Measurements from ENCODE around the gene ING5. TPM values are rescaled to one million over a fixed set of nuclear protein-coding genes. Genes with fewer than 3 reads are reported as not detected.

Gene ING5
- 36.0 TPM for total RNA-seq

GRCh38 chr2:241701399-241702154 is at the start of gene ING5:
TSS of gene ING5 (plus strand) at chr2:241702039. CDS start at chr2:241702066, 27 bp downstream.

GRCh38 chr2:241686650-241687425 is 15.0 kb upstream of the ING5 start, which contains the start of gene DTYMK:
TSS of gene DTYMK (minus strand) at chr2:241686815. CDS start at chr2:241686783, 32 bp downstream.

GRCh38 chr2:241734467-241735208 is 32.8 kb downstream of the ING5 start, which contains the start of gene D2HGDH:
TSS of gene D2HGDH (plus strand) at chr2:241734630. CDS start at chr2:241735225, 595 bp downstream.

GRCh38 chr2:241776336-241777169 is 74.7 kb downstream of the ING5 start, which contains the start of gene GAL3ST2:
TSS of gene GAL3ST2 (plus strand) at chr2:241776822. CDS start at chr2:241776956, 134 bp downstream.

Other genes with a start within 250 kb of the ING5 start
- 204 TPM for gene STK25, start 193.5 kb upstream of the ING5 start, total RNA-seq
- 35.1 TPM for gene BOK, start 143.3 kb upstream of the ING5 start, total RNA-seq
- gene THAP4, start 64.9 kb upstream of the ING5 start, total RNA-seq = 27.7 TPM
- gene ATG4B, start 64.3 kb upstream of the ING5 start, total RNA-seq = 48.7 TPM
- gene DTYMK, start 15.2 kb upstream of the ING5 start, total RNA-seq = 13.4 TPM
- 12.9 TPM for gene D2HGDH, start 32.6 kb downstream of the ING5 start, total RNA-seq
- 0.69 TPM for gene GAL3ST2, start 74.8 kb downstream of the ING5 start, total RNA-seq
- 0.92 TPM for gene NEU4, start 107.2 kb downstream of the ING5 start, total RNA-seq
- 0.23 TPM for gene PDCD1, start 156.9 kb downstream of the ING5 start, total RNA-seq
- gene RTP5, start 167.7 kb downstream of the ING5 start, total RNA-seq = 13.8 TPM